ENCODE results near the gene CTXND1.
"Not testable (repeated sequence)": the region's sequence is repeated elsewhere in the genome, so short reads cannot be mapped to it uniquely, and the experiment has no call there.

The CTXND1 gene

GRCh38 chr15:80161468-80162016, 90.5 kb downstream of the CTXND1 start:
- in situ Hi-C loops (cut with MboI; ENCODE audit: low sequenced_read_pairs) = no loop called here

- in situ Hi-C loops (cut with MboI; ENCODE audit: low sequenced_read_pairs) = no loop called here
Measured at GRCh38 chr15:80160570-80161156, 91.3 kb downstream of the CTXND1 start.

- in situ Hi-C loops (cut with MboI; ENCODE audit: low sequenced_read_pairs) = no loop called here
Measured at GRCh38 chr15:80159811-80160569, 92.0 kb downstream of the CTXND1 start.

- in situ Hi-C loops (cut with MboI; ENCODE audit: low sequenced_read_pairs) = no loop called here
Measured at GRCh38 chr15:80159301-80159700, 92.7 kb downstream of the CTXND1 start.

- in situ Hi-C loops (cut with MboI; ENCODE audit: low sequenced_read_pairs) = no loop called here
Measured at GRCh38 chr15:80157215-80157614, 94.8 kb downstream of the CTXND1 start.

- in situ Hi-C loops (cut with MboI; ENCODE audit: low sequenced_read_pairs) = no loop called here
Measured at GRCh38 chr15:80156176-80156720, 95.8 kb downstream of the CTXND1 start.

GRCh38 chr15:80155378-80156175, 96.4 kb downstream of the CTXND1 start:
- in situ Hi-C loops (cut with MboI; ENCODE audit: low sequenced_read_pairs) = not testable (repeated sequence)

- in situ Hi-C loops (cut with MboI; ENCODE audit: low sequenced_read_pairs) = no loop called here
Measured at GRCh38 chr15:80155001-80155377, 97.0 kb downstream of the CTXND1 start.

GRCh38 chr15:80154336-80154735, 97.7 kb downstream of the CTXND1 start:
- in situ Hi-C loops (cut with MboI; ENCODE audit: low sequenced_read_pairs) = no loop called here

- in situ Hi-C loops (cut with MboI; ENCODE audit: low sequenced_read_pairs) = no loop called here
Measured at GRCh38 chr15:80153900-80154299, 98.1 kb downstream of the CTXND1 start.

- in situ Hi-C loops (cut with MboI; ENCODE audit: low sequenced_read_pairs) = no loop called here
Measured at GRCh38 chr15:80152896-80153876, 98.8 kb downstream of the CTXND1 start, which contains the start of gene FAH. Gene FAH, plus strand, starts transcription at chr15:80152999. Its CDS starts 56 bp downstream, at chr15:80153055.

GRCh38 chr15:80152180-80152895, 99.7 kb downstream of the CTXND1 start:
- in situ Hi-C loops (cut with MboI; ENCODE audit: low sequenced_read_pairs) = no loop called here

- in situ Hi-C loops (cut with MboI; ENCODE audit: low sequenced_read_pairs) = no loop called here
Measured at GRCh38 chr15:80151576-80151975, 100.4 kb downstream of the CTXND1 start.

- in situ Hi-C loops (cut with MboI; ENCODE audit: low sequenced_read_pairs) = no loop called here
Measured at GRCh38 chr15:80151148-80151547, 100.9 kb downstream of the CTXND1 start.
